Natural killer cell (primary cell): ENCODE data around the gene CAMK4. TPM values are rescaled to one million over a fixed set of nuclear protein-coding genes. Genes with fewer than 3 reads are reported as not detected.
A peak's percentile ranks its signal among the peaks of the same experiment; 100 is the strongest.

ENCODE experiments used
- ATAC-seq, 3 donors: fragments of 150-1000 bp in 2 of 3; fragments of 200-7000 bp in 1 of 3; cut with Tn5 transposase; 1 replicate in 1 of 3; 2 replicates in 2 of 3; pipeline ENCODE4 v1.10.0; 2021; ENCODE audit warnings: mild to moderate bottlenecking in 2 of 3, moderate library complexity in 2 of 3
- DNase-seq, 2 donors: peaks; one replicate each; pipeline versions ENCODE4 v3.0.0 to v3.0.0-alpha.2; 2013 to 2021; ENCODE audit warnings: mixed read lengths in 1 of 2
- H3K27ac ChIP-seq: one replicate; pipeline ENCODE4 v1.5.1; 2013; ENCODE audit warnings: mild to moderate bottlenecking, low read length
- H3K27me3 ChIP-seq: one replicate; pipeline ENCODE4 v1.6.1; 2013; ENCODE audit warnings: low read length; ENCODE audit not compliant: control insufficient read depth, insufficient read depth
- H3K36me3 ChIP-seq: one replicate; pipeline ENCODE4 v1.6.1; 2013; ENCODE audit warnings: low read length; ENCODE audit not compliant: control insufficient read depth, insufficient read depth
- H3K4me1 ChIP-seq: one replicate; pipeline ENCODE4 v1.6.1; 2013; ENCODE audit warnings: low read length; ENCODE audit not compliant: control insufficient read depth, insufficient read depth
- H3K4me3 ChIP-seq: one replicate; pipeline ENCODE4 v1.5.1; 2013; ENCODE audit warnings: low read length
- H3K9me3 ChIP-seq: one replicate; pipeline ENCODE4 v1.6.1; 2013; ENCODE audit warnings: low read length; ENCODE audit not compliant: control insufficient read depth, insufficient read depth
- H3K27ac Mint-ChIP-seq, 2 donors: one replicate each; pipeline ENCODE4 v1.8.0; 2022; ENCODE audit warnings: mild to moderate bottlenecking in 2 of 2, mixed read lengths in 2 of 2, moderate library complexity in 1 of 2
- H3K27me3 Mint-ChIP-seq, 2 donors: one replicate each; pipeline ENCODE4 v1.8.0; 2022; ENCODE audit warnings: low read depth in 2 of 2, mixed read lengths in 2 of 2
- H3K36me3 Mint-ChIP-seq: one replicate; pipeline ENCODE4 v1.8.0; 2022; ENCODE audit warnings: mixed read lengths
- H3K4me1 Mint-ChIP-seq, 2 donors: one replicate each; pipeline ENCODE4 v1.8.0; 2022; ENCODE audit warnings: mixed read lengths in 2 of 2
- H3K4me3 Mint-ChIP-seq: one replicate; pipeline ENCODE4 v1.8.0; 2022; ENCODE audit warnings: mild to moderate bottlenecking, moderate library complexity, mixed read lengths
- H3K9me3 Mint-ChIP-seq, 2 donors: one replicate each; pipeline ENCODE4 v1.8.0; 2022; ENCODE audit warnings: mixed read lengths in 2 of 2
- WGBS: methylation state at CpG from one replicate; pipeline ENCODE4 v1.1.7; 2013; ENCODE audit warnings: missing lambda C conversion rate; ENCODE audit not compliant: insufficient coverage; 5-methylcytosine and 5-hydroxymethylcytosine counted together
- intact Hi-C: fragments of 100-400 bp; cut with micrococcal nuclease; formaldehyde crosslinking; loops from one replicate; pipeline ENCODE4 v1.14.2; 2022
- total RNA-seq, 4 donors: library from RNA; stranded (reverse); fragments of 120-200 nt in 1 of 4; gene quantifications; one replicate each; pipeline versions ENCODE4 v1.2.3 to v1.2.4, GENCODE V29; 2013 to 2022
- TF ChIP-seq, protein P1 (sequence below): fragments of 200-600 bp; IDR thresholded peaks from one replicate; pipeline ENCODE4 v1.8.0; 2022; ENCODE audit warnings: antibody characterized with exemption

The CAMK4 gene
- total RNA-seq, 3 donors from 2014 or later (not counting 1 experiment from before 2014, with no cell fraction given): 0.80 to 7.9 (median 7.2) TPM

GRCh38 chr5:111512375-111513130, 288.4 kb downstream of the CAMK4 start, which contains the start of gene STARD4:
TSS of gene STARD4 (minus strand) at chr5:111512535. CDS start at chr5:111507433, 5,102 bp downstream.
- intact Hi-C loops: loop anchor here (1.0 to 2.0 kb wide), 2 partner anchors 18 to 244 kb away; partner anchors contain the start of gene NREP
- peaks cover 56 to 63% of the 10 kb centered on the region in 2 donors for H3K4me1 Mint-ChIP-seq
- WGBS: under 1% methylated on average over 41 of the region's 41 CpGs

DNA sequence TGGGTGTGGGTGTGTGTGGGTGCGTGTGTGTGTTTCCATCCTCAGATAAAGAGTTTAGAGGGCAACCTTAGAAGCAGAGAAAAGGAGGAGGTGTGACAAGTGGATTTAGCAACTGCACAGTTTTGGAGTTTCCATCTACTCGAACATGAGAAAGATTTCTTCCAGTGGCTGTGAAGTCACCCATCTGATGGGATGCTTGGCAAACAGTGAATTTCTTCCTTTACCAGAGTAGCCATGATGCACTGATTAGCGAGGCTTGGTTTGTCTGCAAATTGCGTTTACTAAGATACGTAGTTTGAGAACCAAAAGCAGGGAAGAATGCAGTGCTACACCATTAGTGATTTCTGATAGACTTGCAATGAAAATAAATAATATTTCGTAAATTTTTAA, 288.9 kb downstream of the CAMK4 start:
- Mint-ChIP-seq H3K9me3 (no peaks in the 10 kb centered on the region), H3K27me3 (no peaks in the 10 kb centered on the region), H3K27ac (peak overlapping the region; percentile 90 to 97), H3K4me1 (peaks cover 50 to 57% of the 10 kb centered on the region in 2 donors), H3K4me3 (peak overlapping the region; percentile 98), H3K36me3 (no peaks in the 10 kb centered on the region)
- H3K4me1 ChIP-seq: peaks cover 10% of the 10 kb centered on the region
- ATAC-seq (no peak), DNase-seq (no peak)
- H3K27me3 ChIP-seq: no peaks in the 10 kb centered on the region
- peak overlapping the region; percentile 98 for H3K4me3 ChIP-seq
- TF ChIP-seq, protein P1, sequence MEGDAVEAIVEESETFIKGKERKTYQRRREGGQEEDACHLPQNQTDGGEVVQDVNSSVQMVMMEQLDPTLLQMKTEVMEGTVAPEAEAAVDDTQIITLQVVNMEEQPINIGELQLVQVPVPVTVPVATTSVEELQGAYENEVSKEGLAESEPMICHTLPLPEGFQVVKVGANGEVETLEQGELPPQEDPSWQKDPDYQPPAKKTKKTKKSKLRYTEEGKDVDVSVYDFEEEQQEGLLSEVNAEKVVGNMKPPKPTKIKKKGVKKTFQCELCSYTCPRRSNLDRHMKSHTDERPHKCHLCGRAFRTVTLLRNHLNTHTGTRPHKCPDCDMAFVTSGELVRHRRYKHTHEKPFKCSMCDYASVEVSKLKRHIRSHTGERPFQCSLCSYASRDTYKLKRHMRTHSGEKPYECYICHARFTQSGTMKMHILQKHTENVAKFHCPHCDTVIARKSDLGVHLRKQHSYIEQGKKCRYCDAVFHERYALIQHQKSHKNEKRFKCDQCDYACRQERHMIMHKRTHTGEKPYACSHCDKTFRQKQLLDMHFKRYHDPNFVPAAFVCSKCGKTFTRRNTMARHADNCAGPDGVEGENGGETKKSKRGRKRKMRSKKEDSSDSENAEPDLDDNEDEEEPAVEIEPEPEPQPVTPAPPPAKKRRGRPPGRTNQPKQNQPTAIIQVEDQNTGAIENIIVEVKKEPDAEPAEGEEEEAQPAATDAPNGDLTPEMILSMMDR: no peak
- peak overlapping the region; percentile 92 for H3K27ac ChIP-seq
- intact Hi-C loops: loop anchor here (2.0 kb wide), 1 partner anchor 244 kb away; the partner anchor contains the start of gene NREP
- H3K36me3 ChIP-seq: no peaks in the 10 kb centered on the region
- H3K9me3 ChIP-seq: no peaks in the 10 kb centered on the region
- WGBS: 24% methylated on average over 5 of the region's 6 CpGs

More at GRCh38 chr5:111512375-111513130, 288.4 kb downstream of the CAMK4 start, which contains the start of gene STARD4:
- Mint-ChIP-seq H3K36me3 (no peaks in the 10 kb centered on the region), H3K27ac (peak within 1 kb of the TSS; percentile 90 to 97), H3K9me3 (no peaks in the 10 kb centered on the region), H3K27me3 (no peaks in the 10 kb centered on the region), H3K4me3 (peak within 1 kb of the TSS; percentile 98)
- H3K36me3 ChIP-seq: no peaks in the 10 kb centered on the region
- DNase-seq (peak; percentile 94 to 97), ATAC-seq (peak; percentile 94 to 99 (median 95))
- H3K4me3 ChIP-seq: peak within 1 kb of the TSS; percentile 98
- no peaks in the 10 kb centered on the region for H3K9me3 ChIP-seq
- H3K4me1 ChIP-seq: peaks cover 10% of the 10 kb centered on the region
- no peaks in the 10 kb centered on the region for H3K27me3 ChIP-seq
- TF ChIP-seq, protein P1: no peak
- H3K27ac ChIP-seq: peak within 1 kb of the TSS; percentile 92

DNA sequence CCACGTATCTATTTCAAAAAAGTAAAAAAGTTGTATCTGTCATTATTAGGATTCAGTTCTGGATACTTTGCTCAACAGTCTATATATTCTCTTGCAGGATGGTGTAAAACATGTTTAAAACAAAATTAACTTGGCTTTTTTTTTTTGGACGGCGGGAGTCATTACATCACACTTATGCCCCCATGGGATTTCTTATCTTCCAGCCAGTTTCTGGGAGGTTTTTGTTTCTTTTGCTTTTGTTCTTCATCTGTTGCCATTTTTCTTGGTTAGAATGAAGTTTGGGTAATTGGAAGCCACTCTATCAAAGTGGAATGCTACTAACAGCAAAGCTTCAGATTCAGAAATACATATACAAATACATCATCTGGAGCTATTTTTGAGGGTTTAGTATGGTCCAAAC, 289.9 kb downstream of the CAMK4 start:
- intact Hi-C loops: no loop called here
- no peaks in the 10 kb centered on the region for H3K36me3 ChIP-seq
- no peaks in the 10 kb centered on the region for H3K36me3 Mint-ChIP-seq
- DNase-seq (no peak), ATAC-seq (no peak)
- H3K27ac Mint-ChIP-seq: peak overlapping the region; percentile 25 to 97
- H3K27me3 ChIP-seq: no peaks in the 10 kb centered on the region
- H3K9me3 Mint-ChIP-seq: no peaks in the 10 kb centered on the region
- H3K27me3 Mint-ChIP-seq: no peaks in the 10 kb centered on the region
- no peak overlapping the region for H3K27ac ChIP-seq
- TF ChIP-seq, protein P1: no peak
- 100% methylated on average over 1 of the region's 3 CpGs for WGBS
- H3K4me3 ChIP-seq: no peak overlapping the region
- peaks cover 46 to 50% of the 10 kb centered on the region in 2 donors for H3K4me1 Mint-ChIP-seq
- peak overlapping the region; percentile 72 for H3K4me3 Mint-ChIP-seq
- H3K9me3 ChIP-seq: no peaks in the 10 kb centered on the region
- H3K4me1 ChIP-seq: peaks cover 10% of the 10 kb centered on the region
